ENCODE data around the gene CDRT15L2. TPM values are rescaled to one million over a fixed set of nuclear protein-coding genes. Genes with fewer than 3 reads are reported as not detected.
"Not testable (repeated sequence)": the region's sequence is repeated elsewhere in the genome, so short reads cannot be mapped to it uniquely, and the experiment has no call there.

Gene CDRT15L2
- total RNA-seq (2014; rRNA removed) (not detected in 2 replicates), Bru-seq, nascent RNA (not detected), BruChase-seq, experiment 1, labeled RNA remaining after a 6-hour chase (not detected), BruChase-seq, experiment 2, labeled RNA remaining after a 2-hour chase (not detected)
- long read RNA-seq: 0 reads

DNA sequence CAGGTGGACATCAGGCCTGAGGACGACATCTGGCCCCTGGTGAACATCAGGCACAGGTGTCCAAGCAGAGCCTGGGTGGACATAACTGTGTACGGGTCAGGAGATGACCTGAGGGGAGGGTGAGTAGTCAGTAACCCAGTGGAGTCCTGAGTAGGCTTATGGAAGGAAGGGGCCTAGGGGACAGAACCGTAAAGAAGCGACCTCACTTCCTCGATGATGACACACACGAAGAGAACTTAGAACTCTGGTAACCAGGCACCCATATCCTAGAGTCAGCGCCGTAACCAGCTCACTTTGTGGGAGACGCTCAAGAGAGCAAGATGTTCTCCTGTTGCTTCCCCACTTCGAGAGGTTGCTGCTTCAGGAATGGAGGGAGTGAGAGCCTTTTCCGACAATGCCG, at the start of gene CDRT15L2:
Gene CDRT15L2, plus strand, starts transcription at position 301 of the 400 bp plus-strand sequence. Its CDS starts 20 bp downstream, at position 321.
- H3K79me2 ChIP-seq (ENCODE audit: low read length); H4K20me1 ChIP-seq (ENCODE audit: low read length); H2AFZ ChIP-seq (ENCODE audit: low read length); DNase-seq; H3K27ac ChIP-seq (ENCODE audit: low read length); ATAC-seq; CTCF ChIA-PET; POLR2A ChIA-PET (ENCODE audit: unreplicated experiment); H3K27me3 ChIP-seq (ENCODE audit: low read length); H3K4me2 ChIP-seq (ENCODE audit: low read length); H3K9me3 ChIP-seq (ENCODE audit: low read length); H3K36me3 ChIP-seq (ENCODE audit: low read depth, low read length); H3K4me3 ChIP-seq (ENCODE audit: low read length); H3K4me1 ChIP-seq (ENCODE audit: insufficient read depth, low read length); BruUV-seq (replicated peaks); H3K9me2 ChIP-seq (replicated peaks; ENCODE audit: low read length); H3K9ac ChIP-seq (ENCODE audit: low read length); intact Hi-C loops (cut with micrococcal nuclease); H3F3A ChIP-seq (ENCODE audit: low read length, unreplicated experiment): not testable (repeated sequence)

DNA sequence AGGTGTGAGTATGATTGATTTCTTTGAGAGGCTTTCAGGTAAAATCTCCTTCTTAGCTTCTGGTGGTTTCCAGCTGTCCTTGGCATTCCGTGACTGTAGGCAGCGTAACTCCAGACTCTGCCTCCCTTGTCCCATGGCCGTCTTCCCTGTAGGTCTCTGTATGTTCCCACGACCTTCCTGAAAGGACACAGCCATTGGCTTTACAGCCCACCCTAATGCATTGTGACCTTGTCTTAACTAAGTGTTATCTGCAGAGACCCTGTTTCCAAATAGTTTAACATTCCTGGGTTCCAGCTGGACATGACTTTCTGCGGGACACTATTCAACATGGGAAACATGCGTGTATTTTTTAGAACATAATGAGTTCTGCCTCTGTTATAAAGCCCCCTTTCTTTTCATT, 49.4 kb upstream of the CDRT15L2 start:
- H4K20me1 ChIP-seq (ENCODE audit: low read length); H3K4me2 ChIP-seq (ENCODE audit: low read length); H3K9me3 ChIP-seq (ENCODE audit: low read length); H3K9me2 ChIP-seq (replicated peaks; ENCODE audit: low read length); ATAC-seq; H3K79me2 ChIP-seq (ENCODE audit: low read length); H3K4me3 ChIP-seq (ENCODE audit: low read length); intact Hi-C loops (cut with micrococcal nuclease); H3K4me1 ChIP-seq (ENCODE audit: insufficient read depth, low read length); BruUV-seq (replicated peaks); CTCF ChIA-PET; H3K9ac ChIP-seq (ENCODE audit: low read length); H3F3A ChIP-seq (ENCODE audit: low read length, unreplicated experiment); H2AFZ ChIP-seq (ENCODE audit: low read length); H3K36me3 ChIP-seq (ENCODE audit: low read depth, low read length); DNase-seq; POLR2A ChIA-PET (ENCODE audit: unreplicated experiment); H3K27ac ChIP-seq (ENCODE audit: low read length): not testable (repeated sequence)
- peaks cover 27% of the 10 kb centered on the region for H3K27me3 ChIP-seq (ENCODE audit: low read length)

DNA sequence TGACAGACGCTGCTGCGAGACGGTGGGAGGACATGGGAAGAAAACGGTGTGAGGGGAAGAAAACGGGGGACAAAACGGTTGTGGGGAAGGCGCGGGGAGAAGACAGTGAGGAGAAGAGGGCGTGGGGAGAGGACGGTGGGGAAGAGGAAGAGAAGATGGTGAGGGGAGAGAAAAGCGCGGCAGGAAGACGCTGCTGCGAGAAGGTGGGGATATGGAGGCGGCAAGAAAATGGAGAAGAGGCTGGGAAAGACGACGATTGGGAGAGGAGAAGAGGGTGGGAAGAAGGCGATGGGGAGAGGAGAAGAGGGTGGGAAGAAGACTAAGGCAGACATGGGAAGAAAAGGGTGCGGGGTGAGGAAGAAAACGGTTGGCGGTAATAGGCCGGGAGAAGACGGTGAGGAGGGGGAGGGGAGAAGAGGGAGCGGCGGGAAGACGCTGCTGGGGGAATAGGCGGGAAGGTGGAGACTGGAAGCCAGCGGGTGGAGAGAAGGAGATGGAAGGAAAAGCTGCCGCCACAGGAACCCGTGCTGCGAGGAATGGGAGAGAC, 46.9 kb upstream of the CDRT15L2 start:
- peaks cover 30% of the 10 kb centered on the region for H3K27me3 ChIP-seq (ENCODE audit: low read length)
- H3K9me3 ChIP-seq (ENCODE audit: low read length); DNase-seq; H3K4me3 ChIP-seq (ENCODE audit: low read length); H3K79me2 ChIP-seq (ENCODE audit: low read length); H3K36me3 ChIP-seq (ENCODE audit: low read depth, low read length); H4K20me1 ChIP-seq (ENCODE audit: low read length); BruUV-seq (replicated peaks); H3K27ac ChIP-seq (ENCODE audit: low read length); H2AFZ ChIP-seq (ENCODE audit: low read length); H3K9ac ChIP-seq (ENCODE audit: low read length); H3K9me2 ChIP-seq (replicated peaks; ENCODE audit: low read length); ATAC-seq; H3K4me2 ChIP-seq (ENCODE audit: low read length); intact Hi-C loops (cut with micrococcal nuclease); H3K4me1 ChIP-seq (ENCODE audit: insufficient read depth, low read length); H3F3A ChIP-seq (ENCODE audit: low read length, unreplicated experiment); CTCF ChIA-PET; POLR2A ChIA-PET (ENCODE audit: unreplicated experiment): not testable (repeated sequence)

DNA sequence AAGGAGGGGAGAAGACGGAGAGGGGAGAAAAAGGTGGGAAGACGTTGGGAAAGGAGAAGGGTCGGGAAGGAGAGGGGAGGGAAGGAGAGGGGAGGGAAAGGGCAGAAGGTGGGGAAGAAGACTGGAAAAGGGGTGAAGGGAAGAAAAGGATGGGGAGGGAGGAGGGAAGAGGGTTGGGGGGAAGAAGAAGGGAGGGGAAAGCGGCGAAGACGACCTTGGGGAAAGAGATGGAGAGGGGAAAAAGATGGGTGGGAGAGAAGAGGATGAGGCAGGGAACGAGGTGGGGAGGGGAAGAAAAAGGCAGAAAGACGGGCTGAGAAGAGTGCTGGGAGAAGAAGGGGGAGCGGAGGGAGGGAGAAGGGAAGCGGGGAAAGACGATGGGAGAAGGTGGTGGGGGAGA, 46.3 kb upstream of the CDRT15L2 start:
- H3K4me2 ChIP-seq (ENCODE audit: low read length); H3F3A ChIP-seq (ENCODE audit: low read length, unreplicated experiment); intact Hi-C loops (cut with micrococcal nuclease); H3K4me1 ChIP-seq (ENCODE audit: insufficient read depth, low read length); H4K20me1 ChIP-seq (ENCODE audit: low read length); BruUV-seq (replicated peaks); H3K27ac ChIP-seq (ENCODE audit: low read length); DNase-seq; H3K9ac ChIP-seq (ENCODE audit: low read length); H3K4me3 ChIP-seq (ENCODE audit: low read length); CTCF ChIA-PET; H3K9me2 ChIP-seq (replicated peaks; ENCODE audit: low read length); H2AFZ ChIP-seq (ENCODE audit: low read length); H3K9me3 ChIP-seq (ENCODE audit: low read length); H3K36me3 ChIP-seq (ENCODE audit: low read depth, low read length); H3K79me2 ChIP-seq (ENCODE audit: low read length); POLR2A ChIA-PET (ENCODE audit: unreplicated experiment); ATAC-seq: not testable (repeated sequence)
- H3K27me3 ChIP-seq (ENCODE audit: low read length): peaks cover 30% of the 10 kb centered on the region

DNA sequence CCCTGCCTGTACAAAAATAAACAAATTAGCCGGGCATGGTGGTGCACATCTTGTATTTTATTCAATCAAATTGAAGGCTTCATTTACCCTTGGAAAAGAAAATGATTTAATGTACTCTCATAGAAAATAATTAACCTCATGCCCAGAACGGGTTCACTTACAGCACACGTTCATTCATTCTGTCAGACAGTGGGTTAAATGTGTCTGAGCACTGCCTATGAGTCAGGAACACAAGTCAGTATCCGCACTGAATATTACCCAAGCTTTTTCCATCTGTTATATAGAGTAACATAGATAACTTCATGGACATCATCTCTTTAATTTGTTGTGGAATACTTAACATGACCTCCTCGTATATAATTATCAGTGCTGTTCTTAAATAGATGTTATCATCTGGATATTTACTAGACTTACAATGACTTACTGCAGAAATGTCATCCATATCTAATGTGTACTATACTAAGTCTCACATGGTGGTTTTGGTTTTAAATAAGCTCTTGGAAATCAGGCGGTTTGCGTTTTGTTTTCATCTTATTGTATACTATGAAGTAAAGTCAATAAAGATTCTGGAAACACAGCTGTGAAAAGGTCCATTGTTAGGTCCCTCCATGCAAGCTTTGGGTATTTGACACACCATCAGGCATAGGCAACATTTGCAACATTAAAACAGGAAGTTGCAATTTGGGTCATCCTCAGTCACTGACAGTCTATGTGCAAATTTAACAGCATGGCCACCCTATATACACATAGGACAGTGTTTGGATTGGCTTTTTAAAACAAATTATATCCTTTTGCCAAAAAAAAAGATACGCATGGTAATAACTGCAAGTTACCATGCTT, 44.6 kb upstream of the CDRT15L2 start:
- BruUV-seq (replicated peaks); POLR2A ChIA-PET (ENCODE audit: unreplicated experiment); H3K9ac ChIP-seq (ENCODE audit: low read length); ATAC-seq; H2AFZ ChIP-seq (ENCODE audit: low read length); H3F3A ChIP-seq (ENCODE audit: low read length, unreplicated experiment); DNase-seq; H3K36me3 ChIP-seq (ENCODE audit: low read depth, low read length); H3K79me2 ChIP-seq (ENCODE audit: low read length); H3K4me1 ChIP-seq (ENCODE audit: insufficient read depth, low read length); H3K9me3 ChIP-seq (ENCODE audit: low read length); H3K4me2 ChIP-seq (ENCODE audit: low read length); CTCF ChIA-PET; H3K27ac ChIP-seq (ENCODE audit: low read length); H3K4me3 ChIP-seq (ENCODE audit: low read length); H3K9me2 ChIP-seq (replicated peaks; ENCODE audit: low read length); H4K20me1 ChIP-seq (ENCODE audit: low read length); intact Hi-C loops (cut with micrococcal nuclease): not testable (repeated sequence)
- H3K27me3 ChIP-seq (ENCODE audit: low read length): peaks cover 24% of the 10 kb centered on the region

DNA sequence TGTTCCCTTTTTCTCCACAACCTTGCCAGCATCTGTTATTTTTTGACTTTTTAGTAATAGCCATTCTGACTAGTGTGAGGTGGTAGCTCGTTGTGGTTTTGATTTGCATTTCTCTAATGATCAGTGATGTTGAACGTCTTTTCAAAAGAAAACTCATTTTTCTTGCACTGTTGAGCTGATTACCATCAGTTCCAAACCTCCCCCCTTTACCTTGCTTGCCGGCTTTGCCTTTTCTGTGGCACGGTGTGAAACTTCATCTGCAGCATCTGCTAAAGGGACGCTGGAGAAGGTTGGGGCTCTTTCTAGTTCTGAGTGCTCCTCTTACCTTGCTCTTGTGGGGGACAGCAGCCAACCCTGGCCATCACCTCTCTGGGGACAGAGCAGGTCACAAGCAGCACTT, 39.1 kb upstream of the CDRT15L2 start:
- H3F3A ChIP-seq (ENCODE audit: low read length, unreplicated experiment); H3K4me3 ChIP-seq (ENCODE audit: low read length); H3K9me2 ChIP-seq (replicated peaks; ENCODE audit: low read length); BruUV-seq (replicated peaks); CTCF ChIA-PET; H3K36me3 ChIP-seq (ENCODE audit: low read depth, low read length); H3K27me3 ChIP-seq (ENCODE audit: low read length); DNase-seq; POLR2A ChIA-PET (ENCODE audit: unreplicated experiment); H4K20me1 ChIP-seq (ENCODE audit: low read length); ATAC-seq; H3K79me2 ChIP-seq (ENCODE audit: low read length); H3K9me3 ChIP-seq (ENCODE audit: low read length); H3K27ac ChIP-seq (ENCODE audit: low read length); H3K9ac ChIP-seq (ENCODE audit: low read length); H3K4me2 ChIP-seq (ENCODE audit: low read length); H2AFZ ChIP-seq (ENCODE audit: low read length); intact Hi-C loops (cut with micrococcal nuclease); H3K4me1 ChIP-seq (ENCODE audit: insufficient read depth, low read length): not testable (repeated sequence)

All from PC-3 (cell line).